GM21367 (cell line): ENCODE results near the gene PRAMEF4.
"Not testable (repeated sequence)": the region's sequence is repeated elsewhere in the genome, so short reads cannot be mapped to it uniquely, and the experiment has no call there.

Experiments used
- ATAC-seq: cut with Tn5 transposase; IDR thresholded peaks from one replicate; pipeline ENCODE4 v1.9.1; 2021; ENCODE audit not compliant: unreplicated experiment

The PRAMEF4 gene

GRCh38 chr1:12886101-12886500 is at the start of gene PRAMEF4:
PRAMEF4 (minus strand) TSS chr1:12886201; CDS start chr1:12883394, 2,807 bp downstream.
- ATAC-seq, result not testable (repeated sequence)

- ATAC-seq, result not testable (repeated sequence)
Observed at GRCh38 chr1:12924368-12924767, 38.4 kb upstream of the PRAMEF4 start.

- ATAC-seq, result not testable (repeated sequence)
Observed at GRCh38 chr1:12921749-12922148, 35.7 kb upstream of the PRAMEF4 start.

GRCh38 chr1:12916310-12916709 is 30.3 kb upstream of the PRAMEF4 start, which contains the start of gene PRAMEF7:
PRAMEF7 (plus strand) TSS chr1:12916610; CDS start chr1:12917693, 1,083 bp downstream.
- ATAC-seq, result not testable (repeated sequence)

GRCh38 chr1:12903793-12904572 is 18.0 kb upstream of the PRAMEF4 start:
- not testable (repeated sequence) for ATAC-seq

GRCh38 chr1:12899186-12899585 is 13.2 kb upstream of the PRAMEF4 start:
- not testable (repeated sequence) for ATAC-seq

- ATAC-seq, result not testable (repeated sequence)
Observed at GRCh38 chr1:12898170-12898569, 12.2 kb upstream of the PRAMEF4 start, which contains the start of gene PRAMEF10. PRAMEF10 (minus strand) TSS chr1:12898270; CDS start chr1:12895847, 2,423 bp downstream.

- not testable (repeated sequence) for ATAC-seq
Observed at GRCh38 chr1:12878453-12878852, 7.5 kb downstream of the PRAMEF4 start.

GRCh38 chr1:12863131-12863880 is 22.7 kb downstream of the PRAMEF4 start:
- not testable (repeated sequence) for ATAC-seq

GRCh38 chr1:12856786-12857185 is 29.2 kb downstream of the PRAMEF4 start, which contains the start of gene PRAMEF2:
PRAMEF2 (plus strand) TSS chr1:12857086; CDS start chr1:12859010, 1,924 bp downstream.
- not testable (repeated sequence) for ATAC-seq

GRCh38 chr1:12851779-12852178 is 34.2 kb downstream of the PRAMEF4 start:
- ATAC-seq, result no peak

- ATAC-seq, result not testable (repeated sequence)
Observed at GRCh38 chr1:12848620-12849019, 37.4 kb downstream of the PRAMEF4 start, which contains the start of gene HNRNPCL1. HNRNPCL1 (minus strand) TSS chr1:12848720; CDS start chr1:12848289, 431 bp downstream.

GRCh38 chr1:12833251-12833650 is 52.8 kb downstream of the PRAMEF4 start:
- ATAC-seq, result not testable (repeated sequence)

- ATAC-seq, result not testable (repeated sequence)
Observed at GRCh38 chr1:12831310-12831709, 54.7 kb downstream of the PRAMEF4 start, which contains the start of gene PRAMEF11. PRAMEF11 (minus strand) TSS chr1:12831410; CDS start chr1:12828789, 2,621 bp downstream.
